Endothelial cell of hepatic sinusoid (primary cell): ENCODE results near the gene CMTM6.
"Not testable (repeated sequence)": the region's sequence is repeated elsewhere in the genome, so short reads cannot be mapped to it uniquely, and the experiment has no call there.

Experiments
- in situ Hi-C: cut with HindIII; loops from 2 replicates; pipeline ENCODE4 v1.10.0; 2017; ENCODE audit warnings: low sequenced_read_pairs

Gene CMTM6

DNA sequence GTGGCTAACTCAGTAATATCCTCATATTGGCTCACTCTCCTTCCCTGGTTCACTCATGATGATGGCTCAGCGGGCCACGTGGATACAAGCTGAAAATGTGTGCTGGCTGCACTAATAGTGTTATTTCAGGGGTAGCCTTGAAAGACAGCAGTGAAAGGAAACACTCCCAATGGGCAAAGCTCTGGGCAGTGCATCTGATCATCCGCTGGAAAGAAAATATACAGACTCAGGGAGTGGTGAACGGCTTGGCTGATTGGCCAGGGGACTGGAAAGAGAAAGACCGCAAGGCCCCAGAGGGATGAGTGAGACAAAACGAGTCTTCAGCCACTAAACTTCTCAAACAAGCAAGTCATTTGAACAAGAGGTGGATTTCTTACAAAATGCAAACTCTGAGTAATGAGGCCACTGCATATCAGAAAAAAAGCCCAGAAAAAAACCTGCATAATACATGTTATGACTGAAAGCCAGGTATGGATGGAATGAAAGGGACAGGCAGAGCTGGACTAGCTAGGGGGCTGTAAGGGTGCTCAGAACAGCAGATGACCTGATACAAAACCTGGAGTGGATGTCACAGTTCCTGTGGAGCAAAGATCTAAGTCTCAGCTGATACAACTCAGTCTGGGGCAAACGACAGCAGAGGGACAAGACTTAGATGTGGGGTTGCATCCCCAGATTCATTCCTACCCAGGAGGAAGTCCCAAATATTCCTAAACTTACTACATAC, 33.3 kb downstream of the CMTM6 start:
- in situ Hi-C loops: no loop called here

DNA sequence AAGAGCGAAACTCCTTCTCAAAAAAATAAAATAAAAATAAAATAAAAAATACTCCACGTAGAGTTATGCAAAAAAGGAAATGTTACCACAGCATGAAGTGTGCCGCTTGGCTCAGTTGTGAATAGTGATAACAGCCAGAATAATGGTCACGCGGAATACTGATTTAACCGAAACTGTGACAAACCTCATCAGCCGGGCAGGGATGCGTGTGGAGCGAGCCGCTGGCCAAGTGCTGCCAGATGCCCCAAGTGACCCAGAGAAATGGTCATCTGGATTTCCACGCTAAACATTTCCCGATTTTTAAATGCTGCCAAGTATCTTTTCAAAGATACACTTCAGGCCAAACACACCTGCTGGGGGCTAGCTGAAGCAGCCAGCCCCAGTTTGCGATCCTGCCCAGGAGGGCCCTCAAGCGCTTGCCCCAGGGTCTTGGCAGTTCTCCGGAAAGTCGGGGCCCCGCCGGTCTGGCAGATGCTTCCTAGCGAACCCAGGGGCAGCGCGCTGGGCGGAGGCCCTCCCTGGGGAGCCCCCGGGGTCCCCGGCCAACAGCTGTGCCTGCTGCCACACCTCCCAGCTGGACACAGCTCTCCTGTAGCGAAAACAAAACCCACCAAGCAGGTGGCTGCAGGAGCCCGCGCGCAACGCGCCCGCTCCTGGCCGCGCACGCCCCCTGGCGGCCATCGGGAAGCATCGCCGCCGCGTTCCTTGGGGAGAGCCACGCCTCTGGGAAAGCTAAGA, 35.1 kb downstream of the CMTM6 start:
- in situ Hi-C loops: no loop called here

DNA sequence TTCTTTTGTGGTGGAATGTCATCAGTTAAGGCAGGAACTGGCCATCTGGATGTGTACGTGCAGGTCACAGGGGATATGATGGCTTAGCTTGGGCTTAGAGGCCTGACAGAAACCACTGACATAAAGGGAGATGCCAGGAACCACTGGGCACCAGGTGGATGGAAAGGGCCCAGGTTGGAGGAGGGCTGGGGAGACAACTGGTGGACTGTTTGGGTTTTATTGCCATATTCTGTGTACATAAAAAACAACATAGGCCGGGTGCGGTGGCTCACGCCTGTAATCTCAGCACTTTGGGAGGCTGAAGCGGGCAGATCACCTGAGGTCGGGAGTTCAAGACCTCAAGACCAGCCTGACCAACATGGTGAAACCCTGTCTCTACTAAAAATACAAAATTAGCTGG, 35.8 kb downstream of the CMTM6 start:
- in situ Hi-C loops: not testable (repeated sequence)

DNA sequence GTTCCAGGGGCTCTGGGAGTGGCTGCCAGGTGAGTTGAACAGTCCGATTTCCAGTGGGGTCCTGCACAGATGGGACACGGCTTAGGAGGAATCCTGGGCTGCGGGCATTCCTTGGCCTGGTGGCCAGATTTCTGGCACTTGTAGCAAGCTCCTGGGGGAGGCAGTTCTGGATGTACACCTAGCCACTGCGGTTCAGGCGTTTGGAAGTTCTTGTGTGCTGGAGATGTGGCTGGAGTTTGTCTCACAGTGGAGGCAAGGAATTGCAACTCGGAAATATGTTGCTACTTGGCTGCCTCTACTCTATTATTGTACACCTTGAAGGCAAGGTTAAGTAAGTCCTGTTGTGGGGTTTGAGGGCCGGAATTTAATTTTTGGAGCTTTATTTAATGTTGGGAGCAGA, 37.9 kb downstream of the CMTM6 start:
- in situ Hi-C loops: not testable (repeated sequence)

DNA sequence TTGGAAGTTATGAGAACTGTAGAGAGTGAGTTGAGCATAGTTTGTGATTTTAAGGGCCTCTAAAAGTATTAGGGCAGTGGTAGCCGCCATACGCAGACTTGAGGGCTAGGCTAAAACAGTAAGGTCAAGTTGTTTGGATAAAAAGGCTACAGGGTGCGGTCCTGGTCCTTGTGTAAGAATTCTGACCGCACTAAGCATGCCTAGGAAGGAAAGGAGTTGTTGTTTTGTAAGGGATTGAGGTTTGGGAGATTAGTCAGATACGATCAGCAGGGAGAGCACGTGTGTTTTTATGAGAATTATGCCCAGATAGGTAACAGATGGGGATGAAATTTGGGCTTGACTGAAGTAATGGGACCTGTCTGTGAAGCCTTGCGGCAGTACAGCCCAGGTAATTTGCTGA, 39.2 kb downstream of the CMTM6 start:
- in situ Hi-C loops: not testable (repeated sequence)

DNA sequence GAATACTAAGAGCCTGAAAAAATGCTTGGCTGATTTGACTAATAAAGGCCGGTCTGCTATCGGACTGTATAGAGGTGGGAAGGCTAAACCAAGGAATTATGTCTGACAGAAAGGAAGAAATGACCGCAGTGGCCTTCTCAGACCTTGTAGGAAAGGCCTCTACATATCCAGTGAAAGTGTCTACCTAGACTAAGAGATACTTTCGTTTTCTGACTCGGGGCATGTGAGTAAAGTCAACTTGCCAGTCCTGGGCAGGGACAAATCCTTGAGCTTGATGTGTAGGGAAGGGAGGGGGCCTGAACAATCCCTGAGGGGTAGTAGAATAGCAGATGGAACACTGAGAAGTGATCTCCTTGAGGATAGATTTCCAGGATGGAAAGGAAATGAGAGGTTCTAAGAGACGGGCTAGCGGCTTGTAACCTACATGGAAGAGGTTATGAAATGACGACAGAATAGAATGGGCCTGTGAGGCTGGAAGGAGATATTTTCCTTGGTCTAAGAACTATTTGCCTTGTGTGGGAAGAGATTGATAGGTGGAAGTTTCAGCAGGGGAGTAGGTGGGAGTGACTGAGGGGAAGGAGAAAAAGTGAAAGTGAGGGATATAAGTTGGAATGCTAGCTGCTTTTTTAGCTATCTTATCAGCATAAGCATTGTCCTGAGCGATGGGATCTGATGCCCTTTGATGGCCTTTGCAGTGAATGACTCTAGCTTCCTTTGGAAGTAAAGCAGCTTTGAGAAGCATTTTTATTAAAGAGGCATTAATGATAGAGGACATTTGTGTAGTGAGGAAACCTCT, 40.3 kb downstream of the CMTM6 start:
- in situ Hi-C loops: not testable (repeated sequence)

DNA sequence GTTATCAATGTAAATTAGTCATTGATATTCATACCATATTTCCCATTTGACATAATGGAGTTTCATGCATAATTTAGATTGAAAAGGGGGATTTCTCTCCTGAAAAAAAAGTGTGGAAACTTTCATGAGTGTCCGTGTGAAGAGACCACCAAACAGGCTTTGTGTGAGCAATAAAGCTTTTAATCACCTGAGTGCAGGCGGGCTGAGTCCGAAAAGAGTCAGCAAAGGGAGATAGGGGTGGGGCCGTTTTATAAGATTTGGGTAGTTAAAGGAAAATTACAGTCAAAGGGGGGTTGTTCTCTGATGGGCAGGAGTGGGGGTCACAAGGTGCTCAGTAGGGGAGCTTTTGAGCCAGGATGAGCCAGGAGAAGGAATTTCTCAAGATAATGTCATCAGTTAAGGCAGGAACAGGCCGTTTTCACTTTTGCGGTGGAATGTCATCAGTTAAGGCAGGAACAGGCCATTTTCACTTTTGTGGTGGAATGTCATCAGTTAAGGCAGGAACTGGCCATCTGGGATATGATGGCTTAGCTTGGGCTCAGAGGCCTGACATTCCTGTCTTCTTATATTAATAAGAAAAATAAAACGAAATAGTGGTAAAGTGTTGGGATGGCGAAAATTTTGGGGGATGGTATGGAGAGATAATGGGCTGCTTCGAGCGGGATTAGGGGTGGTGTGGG, 41.7 kb downstream of the CMTM6 start:
- in situ Hi-C loops: not testable (repeated sequence)

DNA sequence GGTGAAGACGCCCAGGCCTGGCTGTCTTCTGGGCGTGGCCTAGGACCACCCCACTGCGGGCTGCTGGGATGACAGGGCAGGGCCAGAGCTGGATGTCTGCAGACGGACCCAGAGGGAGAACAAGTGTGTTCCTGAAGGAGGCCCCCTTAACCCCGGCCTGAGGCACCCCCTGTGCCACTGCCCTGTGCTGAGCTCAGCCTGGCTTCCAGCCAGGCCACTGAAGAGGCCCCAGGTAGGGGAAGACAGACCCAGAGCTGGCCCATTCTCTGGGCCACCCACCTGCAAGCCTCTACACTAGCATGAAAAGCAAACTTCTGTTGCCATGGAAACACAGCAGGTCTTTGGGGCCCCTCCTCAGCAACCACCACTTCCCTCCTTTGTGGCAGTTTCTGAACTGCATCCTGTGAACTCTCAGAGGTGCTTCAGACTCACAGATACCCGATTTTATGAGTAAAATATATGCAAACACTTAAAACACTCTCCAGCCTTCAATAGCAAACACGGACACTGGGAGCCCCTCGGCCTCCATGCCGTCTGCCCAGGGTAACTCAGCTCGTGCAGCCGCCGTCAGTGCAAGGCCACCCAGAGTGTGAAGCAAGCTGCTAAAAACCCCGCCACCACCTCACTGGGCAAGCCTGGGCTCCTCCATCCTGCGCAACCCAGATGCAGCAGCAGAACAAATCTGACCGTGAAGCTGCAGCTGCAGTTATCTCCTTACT, 42.5 kb downstream of the CMTM6 start:
- in situ Hi-C loops: no loop called here

DNA sequence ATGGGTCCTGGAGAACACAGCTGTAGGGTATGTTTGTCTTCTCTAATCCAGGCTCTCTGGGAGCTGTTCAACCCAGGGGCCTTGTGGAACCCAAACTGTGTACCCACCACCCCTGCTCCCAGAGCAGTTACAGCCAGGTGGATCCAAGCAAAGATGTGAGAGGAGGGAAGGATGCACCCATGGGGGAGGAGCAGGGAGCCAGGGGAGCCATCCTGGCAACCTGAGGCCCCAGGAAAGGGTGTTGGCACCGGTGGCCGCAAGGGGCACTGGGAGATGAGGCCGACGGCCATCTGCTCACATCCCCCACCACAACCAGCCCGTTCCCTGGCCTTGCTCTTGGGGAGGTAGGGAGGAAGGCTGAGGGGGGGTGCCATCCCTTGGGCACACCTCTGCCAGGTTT, 43.2 kb downstream of the CMTM6 start:
- in situ Hi-C loops: no loop called here

DNA sequence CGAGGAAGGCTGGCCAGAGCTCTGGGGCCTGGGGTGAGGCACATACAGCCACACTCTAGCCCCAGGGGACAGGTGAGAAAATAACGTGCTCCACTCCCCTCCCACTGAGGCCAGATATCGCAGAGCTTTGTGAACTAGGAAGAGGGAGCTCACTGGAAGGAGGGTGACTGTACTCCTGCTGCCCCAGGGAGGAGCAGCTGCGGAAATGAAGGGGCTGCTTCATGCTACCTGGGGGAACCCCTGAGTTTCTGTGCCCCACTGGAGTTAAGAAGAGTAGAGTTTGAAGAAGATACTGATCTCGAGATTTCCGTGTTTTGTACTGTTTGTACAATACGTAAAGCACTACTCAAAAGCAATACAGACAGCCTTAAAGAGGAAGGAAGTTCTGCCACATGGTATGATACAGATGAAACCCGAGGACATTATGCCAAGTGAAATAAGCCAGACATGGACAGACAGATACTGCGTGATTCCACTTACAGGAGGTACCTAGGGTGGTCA, 44.6 kb downstream of the CMTM6 start:
- in situ Hi-C loops: no loop called here

DNA sequence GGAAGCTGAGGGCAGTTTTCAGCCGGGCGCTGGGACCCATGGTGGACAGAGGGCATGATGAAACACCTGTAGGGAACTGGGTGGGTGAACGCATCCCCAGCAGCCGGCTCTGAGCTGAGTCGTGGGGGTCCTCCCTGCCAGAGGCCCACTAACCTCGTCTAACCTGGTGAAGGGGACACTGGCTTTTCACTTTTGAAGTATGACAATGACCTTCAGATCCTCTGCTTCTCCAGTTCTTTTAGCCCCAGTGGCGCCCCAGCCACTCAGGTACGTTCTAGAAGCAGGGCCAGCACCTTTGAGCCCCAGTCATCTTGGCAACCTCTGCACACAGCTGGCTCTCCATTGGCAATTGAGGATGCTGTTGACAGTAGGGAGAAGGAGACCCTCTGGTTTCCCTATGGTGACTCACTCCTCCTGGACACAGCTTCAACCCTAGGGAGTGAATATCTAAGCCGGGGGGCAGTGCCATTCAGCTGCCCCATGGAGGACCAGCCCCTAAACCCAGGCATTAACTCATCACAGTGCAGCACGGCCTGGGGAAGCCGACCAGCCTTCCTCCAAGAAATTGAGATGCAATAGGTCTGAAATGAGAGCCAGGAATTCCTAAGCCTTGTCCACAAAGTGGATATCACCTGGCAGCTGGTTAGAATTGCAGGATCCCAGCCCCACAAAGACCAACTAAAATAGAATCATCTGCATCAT, 46.1 kb downstream of the CMTM6 start:
- in situ Hi-C loops: no loop called here

DNA sequence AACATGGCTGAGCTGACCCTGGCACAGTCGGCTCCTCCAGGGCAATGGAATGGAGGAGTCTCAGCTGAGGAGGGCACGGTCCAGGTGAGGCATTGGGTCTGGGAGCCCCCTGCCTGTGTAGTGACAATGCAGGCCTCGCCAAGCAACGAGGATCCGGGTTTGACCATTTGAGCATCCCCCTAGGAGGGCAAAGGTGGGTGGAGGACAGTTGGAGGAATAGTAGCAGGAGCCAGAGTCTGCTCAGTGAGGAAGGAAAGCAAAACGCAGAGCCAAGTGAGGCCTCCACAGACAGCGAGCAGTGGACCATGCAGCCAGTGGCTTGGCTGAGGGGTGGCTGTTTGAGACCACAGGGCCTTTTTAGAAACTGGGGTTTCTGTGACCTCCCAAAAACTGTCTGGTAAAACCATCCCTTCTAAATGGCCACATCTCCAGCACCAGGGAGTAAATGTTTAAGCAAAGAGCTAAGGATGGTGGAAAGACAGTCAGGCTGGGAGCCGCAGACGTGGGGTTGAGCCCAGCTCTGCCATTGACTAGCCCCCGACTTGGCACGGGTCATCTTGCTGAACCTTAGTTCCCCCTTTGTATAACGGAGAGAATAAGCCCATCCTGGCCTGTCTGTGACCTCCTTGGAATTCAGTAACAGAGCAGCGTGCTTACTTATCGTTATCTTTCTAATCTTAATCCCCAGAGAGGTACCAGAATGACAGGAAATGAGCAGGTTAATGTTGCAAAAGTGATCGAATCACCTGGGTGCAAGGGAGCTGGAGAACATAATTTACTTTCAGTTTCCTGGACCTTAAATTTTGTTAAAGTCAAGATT, 46.8 kb downstream of the CMTM6 start:
- in situ Hi-C loops: no loop called here

DNA sequence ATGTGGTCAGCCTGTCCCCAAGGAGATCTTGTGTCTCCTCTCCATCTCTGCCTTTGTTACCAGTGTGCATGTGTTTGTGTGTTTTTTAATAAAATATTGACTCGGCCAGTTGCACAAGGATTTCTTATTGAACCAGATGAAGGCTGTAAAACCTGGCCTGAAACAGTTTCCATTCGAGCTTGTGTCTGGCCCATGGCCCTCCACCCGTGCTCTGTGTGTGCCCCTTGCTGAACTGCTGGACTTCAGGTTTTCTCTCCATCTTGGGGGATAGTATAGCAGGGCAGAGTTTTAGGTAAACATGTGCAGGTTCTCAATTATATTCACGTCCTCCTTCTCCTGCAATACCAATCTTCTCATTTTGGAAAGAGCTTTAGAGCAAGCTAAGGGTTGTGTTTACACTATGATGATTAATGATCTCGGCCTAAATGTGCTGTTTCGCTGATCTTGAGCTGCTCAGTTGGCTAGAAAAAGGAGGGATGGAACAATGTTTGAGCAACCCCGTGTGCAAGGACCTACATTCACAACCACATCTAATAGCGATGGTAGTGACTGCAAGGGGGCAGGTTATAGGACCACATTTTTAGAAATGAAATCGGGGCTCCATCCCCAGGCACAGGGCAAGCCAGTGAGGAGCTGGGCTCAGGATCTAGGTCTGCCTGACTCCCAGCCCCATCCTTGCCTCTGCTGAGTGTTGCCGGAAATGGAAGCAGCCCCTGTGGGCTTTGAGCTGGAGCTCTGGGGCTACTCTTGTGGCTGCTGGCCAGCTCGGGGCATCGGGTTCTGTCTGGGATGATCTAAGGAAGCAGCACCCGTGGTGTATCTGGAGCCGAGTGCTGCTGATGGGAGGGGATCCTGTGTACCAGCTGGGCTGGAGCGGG, 47.7 kb downstream of the CMTM6 start:
- in situ Hi-C loops: no loop called here

DNA sequence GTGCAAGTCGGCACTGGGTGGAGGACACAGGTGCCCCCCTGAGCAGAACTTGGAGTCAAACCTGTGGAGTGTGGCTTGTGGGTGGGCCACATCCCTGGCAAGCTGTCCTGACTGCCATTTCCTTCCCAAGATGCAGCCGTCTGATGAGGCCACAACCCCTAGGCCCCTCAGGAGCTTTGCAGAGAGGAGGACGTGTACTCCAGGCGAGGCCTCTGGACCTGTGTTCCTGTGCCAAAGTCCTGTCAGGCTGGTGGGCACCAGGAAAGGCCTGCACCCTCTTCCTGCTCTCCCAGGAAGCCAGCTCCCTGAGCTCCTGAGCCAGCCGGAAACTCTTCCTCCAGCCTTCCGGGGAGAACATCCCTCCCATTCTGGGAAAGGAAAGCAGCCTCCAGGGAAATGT, 48.5 kb downstream of the CMTM6 start:
- in situ Hi-C loops: no loop called here

DNA sequence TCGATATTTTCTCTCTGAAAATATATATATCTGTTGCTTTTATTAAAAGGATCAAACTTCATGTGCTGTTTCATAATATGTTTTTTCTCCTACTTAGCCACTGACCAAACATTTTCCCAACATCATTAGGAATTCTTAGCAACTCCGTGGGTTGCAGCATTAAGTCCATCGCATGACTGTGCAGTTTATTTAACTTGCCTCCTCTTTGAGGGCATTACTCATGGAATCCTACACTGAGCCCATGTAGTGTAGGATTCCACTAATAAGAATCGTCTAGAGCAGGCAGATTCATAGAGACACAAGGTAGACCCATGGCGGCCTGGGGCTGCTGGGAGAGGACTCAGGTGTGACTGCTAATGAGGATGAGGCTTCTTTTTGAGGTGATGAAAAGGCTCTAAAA, 49.3 kb downstream of the CMTM6 start:
- in situ Hi-C loops: no loop called here

DNA sequence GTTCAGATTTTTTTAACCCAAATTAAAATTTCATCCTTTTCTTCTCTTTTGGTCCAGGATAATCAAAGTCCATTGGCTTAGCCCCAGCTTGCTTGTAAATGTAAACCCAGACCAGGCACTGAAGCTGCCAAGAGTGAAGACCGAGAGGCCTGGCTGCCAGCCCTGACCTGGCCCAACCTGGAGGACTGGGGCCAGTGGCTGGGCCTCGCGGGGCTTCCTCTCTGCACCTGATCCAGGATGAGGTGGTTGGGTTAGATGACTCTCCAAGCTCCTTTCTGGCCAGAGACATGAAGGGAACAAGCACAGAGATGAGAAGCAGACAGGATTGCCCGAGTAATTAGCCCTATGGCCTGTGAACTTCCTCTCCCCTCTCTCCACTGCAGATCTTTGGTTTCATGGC, 50.6 kb downstream of the CMTM6 start:
- in situ Hi-C loops: no loop called here

DNA sequence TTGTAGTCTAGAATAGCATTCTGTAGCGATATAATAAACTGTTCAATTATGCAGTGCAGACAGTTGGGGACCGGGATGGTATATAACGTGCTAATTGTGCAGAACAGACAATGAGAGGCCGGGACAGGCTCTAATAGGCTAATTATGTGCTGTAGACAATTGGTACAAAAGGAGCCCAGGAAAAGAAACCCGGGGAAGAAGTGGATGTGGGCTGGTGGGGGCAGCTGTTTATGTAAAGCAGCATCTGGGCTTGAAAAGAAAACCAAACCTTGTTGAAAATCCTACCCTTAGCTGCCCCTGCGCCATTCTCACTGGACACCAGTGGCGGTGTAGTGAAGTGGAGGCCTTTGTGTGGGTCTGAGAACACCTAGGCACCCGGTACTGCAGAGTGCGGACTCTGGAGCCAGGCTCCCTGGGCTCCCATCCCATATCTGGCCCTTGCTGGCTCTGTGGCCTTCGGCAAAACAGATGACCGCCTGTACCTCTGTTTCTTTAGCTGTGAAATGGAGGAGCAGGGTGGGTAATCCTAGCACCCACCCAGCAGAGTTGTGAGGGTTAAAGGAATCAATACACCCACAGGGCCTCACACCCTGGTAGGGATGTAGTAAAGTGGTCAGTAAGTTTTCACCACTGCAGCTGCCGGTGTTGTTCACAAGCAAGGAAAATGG, 51.5 kb downstream of the CMTM6 start:
- in situ Hi-C loops: no loop called here
